Gastrocnemius medialis (tissue), 4 donors: ENCODE data around the gene RALGAPA2. TPM values are rescaled to one million over a fixed set of nuclear protein-coding genes. Genes with fewer than 3 reads are reported as not detected.

Experiments
- ATAC-seq, 2 donors: fragments of 150-250 bp; one replicate each; pipeline ENCODE4 v1.9.1; 2016
- DNase-seq, 2 donors: peaks; one replicate each; pipeline ENCODE4 v3.0.0-alpha.2; 2019
- H3K27ac ChIP-seq, 4 donors: fragments of 200-600 bp; sonication (generic); 1 replicate in 1 of 4; 2 replicates in 3 of 4; pipeline ENCODE4 v1.5.1; 2016 to 2018; ENCODE audit warnings: mild to moderate bottlenecking in 2 of 4, moderate library complexity in 1 of 4
- H3K27me3 ChIP-seq, 3 donors: fragments of 200-600 bp; sonication (generic) in 2 of 3; 1 replicate in 1 of 3; 2 replicates in 2 of 3; pipeline versions ENCODE4 v1.5.1 to v1.6.0; 2016 to 2019; ENCODE audit warnings: mild to moderate bottlenecking in 1 of 3, moderate library complexity in 1 of 3
- H3K36me3 ChIP-seq, 2 donors: fragments of 200-600 bp; sonication (generic) in 1 of 2; one replicate each; pipeline ENCODE4 v1.5.1; 2017 to 2018
- H3K4me1 ChIP-seq, 2 donors: fragments of 200-600 bp; sonication (generic) in 1 of 2; one replicate each; pipeline ENCODE4 v1.5.1; 2016 to 2017; ENCODE audit warnings: mild to moderate bottlenecking in 2 of 2
- H3K4me3 ChIP-seq, 4 donors: fragments of 200-600 bp; sonication (generic) in 3 of 4; 1 replicate in 1 of 4; 2 replicates in 3 of 4; pipeline ENCODE4 v1.5.1; 2016 to 2019; ENCODE audit warnings: mild to moderate bottlenecking in 2 of 4
- H3K9me3 ChIP-seq, 3 donors: fragments of 200-600 bp; sonication (generic) in 2 of 3; 1 replicate in 1 of 3; 2 replicates in 2 of 3; pipeline ENCODE4 v1.5.1; 2016 to 2019
- CTCF ChIP-seq, 5 experiments: fragments of 450-650 bp in 3 of 5; fragments of 200-600 bp in 2 of 5; sonication (generic) in 2 of 5; IDR thresholded peaks in 4 of 5; conservative IDR thresholded peaks in 1 of 5; 1 replicate in 4 of 5; 2 replicates in 1 of 5; pipeline ENCODE4 v1.5.1; 2016 to 2019; ENCODE audit warnings: antibody characterized with exemption in 5 of 5, mild to moderate bottlenecking in 3 of 5, moderate library complexity in 3 of 5
- POLR2A ChIP-seq, 2 donors: fragments of 450-650 bp; IDR thresholded peaks; one replicate each; pipeline ENCODE4 v1.6.1; 2017; ENCODE audit warnings: antibody characterized with exemption in 2 of 2, mild to moderate bottlenecking in 2 of 2, moderate library complexity in 2 of 2
- in situ Hi-C, 4 donors: fragments of 200-750 bp; cut with MboI; loops; one replicate each; pipeline versions ENCODE4 v1.15.0 to v1.8.0; 2017; ENCODE audit warnings: low sequenced_read_pairs in 4 of 4
- intact Hi-C: fragments of 100-400 bp; cut with DNase I; formaldehyde crosslinking; loops from one replicate; pipeline ENCODE4 v1.15.1; 2023; ENCODE audit warnings: low total_unique reads
- total RNA-seq, 4 donors: library from RNA; depleted of rRNA; stranded (reverse); fragments of >200 nt; gene quantifications; one replicate each; pipeline versions ENCODE4 v1.1.0 to v1.2.3, GENCODE V29; 2016

The RALGAPA2 gene
- total RNA-seq, 4 donors from 2014 or later, result 43.2 to 56.9 (median 52.0) TPM

DNA sequence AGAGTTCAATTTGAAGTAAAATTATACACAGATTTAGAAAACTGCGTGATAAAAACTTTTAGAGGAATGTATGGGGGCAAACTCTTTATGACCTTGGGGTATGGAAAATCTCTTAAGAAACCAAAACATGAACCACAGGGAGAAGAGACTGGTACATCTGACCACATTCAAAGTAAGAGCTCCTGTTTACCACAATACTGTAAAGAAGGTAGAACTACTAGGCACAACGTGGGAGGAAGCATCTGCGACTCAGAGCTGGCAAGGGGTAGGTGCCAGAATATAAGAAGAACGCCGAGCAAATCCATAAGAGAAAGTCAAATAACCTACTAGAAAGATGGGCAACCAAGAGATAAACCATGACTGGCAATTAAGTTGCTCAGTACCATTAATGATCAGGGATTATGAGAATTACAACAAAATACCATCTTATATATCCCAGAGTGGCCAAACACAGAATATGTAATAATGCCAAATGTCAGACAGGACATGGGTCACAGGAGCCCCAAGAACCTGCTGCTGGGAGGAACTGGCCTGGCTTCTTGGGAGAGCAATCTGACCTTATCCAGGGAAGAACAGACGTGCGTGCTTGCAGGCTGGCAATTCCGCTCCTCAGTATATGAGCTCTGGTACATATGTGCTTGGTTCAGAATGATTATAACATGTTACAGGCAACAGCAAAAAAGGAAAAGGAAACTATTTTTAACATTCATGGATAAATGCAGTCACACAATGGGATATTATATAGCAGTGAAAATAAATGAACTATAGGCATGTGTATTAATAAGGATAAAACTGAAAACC lies 294.4 kb downstream of the RALGAPA2 start:
- no peak for TF ChIP-seq CTCF (IDR thresholded peaks at IDR 0.05 in 4 of 5, conservative IDR thresholded peaks at IDR 0.05 in 1 of 5)
- TF ChIP-seq POLR2A (IDR thresholded peaks at IDR 0.05), result no peak
- Histone ChIP-seq H3K4me3 (no peak overlapping the region), H3K9me3 (no peaks in the 10 kb centered on the region), H3K27ac (no peak overlapping the region), H3K36me3 (peaks cover 0 to 6% of the 10 kb centered on the region in 2 donors), H3K4me1 (no peaks in the 10 kb centered on the region), H3K27me3 (no peaks in the 10 kb centered on the region)
- ATAC-seq (no peak), DNase-seq (no peak)
- in situ Hi-C loops (no loop called here), intact Hi-C loops (no loop called here)

DNA sequence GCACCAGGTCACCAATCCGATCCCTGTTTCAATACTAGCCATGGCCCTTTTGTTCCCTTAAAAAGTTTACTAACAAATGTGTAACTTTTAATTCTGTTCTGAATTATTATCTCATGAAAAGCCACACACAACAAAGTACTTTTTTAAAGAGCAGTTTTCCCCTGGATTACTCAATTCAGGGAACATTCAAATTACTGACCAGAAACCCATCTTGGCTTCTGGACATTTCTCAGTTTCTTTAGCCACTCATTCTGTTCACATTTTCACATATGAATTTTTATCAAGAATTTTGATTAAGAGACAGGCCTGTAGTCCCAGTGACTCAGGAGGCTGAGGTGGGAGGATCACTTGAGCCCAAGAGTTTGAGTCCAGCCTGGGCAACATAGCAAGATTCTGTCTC lies 297.1 kb downstream of the RALGAPA2 start:
- Histone ChIP-seq H3K4me1 (no peaks in the 10 kb centered on the region), H3K27ac (no peak overlapping the region), H3K27me3 (no peaks in the 10 kb centered on the region), H3K9me3 (no peaks in the 10 kb centered on the region), H3K4me3 (no peak overlapping the region), H3K36me3 (no peaks in the 10 kb centered on the region)
- no peak for ATAC-seq
- intact Hi-C loops, result no loop called here
- no peak for TF ChIP-seq CTCF (IDR thresholded peaks at IDR 0.05 in 4 of 5, conservative IDR thresholded peaks at IDR 0.05 in 1 of 5)
- no peak for TF ChIP-seq POLR2A (IDR thresholded peaks at IDR 0.05)
- in situ Hi-C loops, result no loop called here
- no peak for DNase-seq

DNA sequence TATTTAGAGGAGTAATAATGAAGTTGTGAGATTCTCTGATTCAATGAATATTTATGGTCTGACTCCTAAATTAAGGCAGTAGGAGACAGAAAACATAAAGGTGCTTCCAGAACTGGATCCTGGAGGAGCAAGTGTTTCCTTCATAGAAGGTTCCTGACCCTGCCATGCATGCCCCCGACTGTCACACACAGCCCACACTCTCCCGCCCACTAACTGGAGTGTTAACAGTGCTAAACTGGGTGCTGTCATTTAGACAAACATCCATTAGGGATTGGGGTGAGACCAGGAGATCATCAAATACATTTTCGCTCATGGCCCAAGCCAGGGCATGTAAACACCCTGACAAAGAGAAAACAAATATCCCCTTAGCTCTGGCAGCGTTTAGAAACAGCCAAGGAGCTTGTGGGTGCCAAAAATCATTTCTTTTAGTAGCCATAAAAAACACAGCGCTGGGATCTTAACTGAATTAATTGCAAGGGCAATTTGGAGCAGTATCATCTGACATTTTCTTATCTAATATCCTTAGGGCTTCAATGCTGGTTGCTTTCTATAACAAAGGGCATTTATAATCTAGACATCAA lies 297.7 kb downstream of the RALGAPA2 start:
- DNase-seq (no peak), ATAC-seq (no peak)
- no peaks in the 10 kb centered on the region for H3K36me3 ChIP-seq
- intact Hi-C loops, result no loop called here
- in situ Hi-C loops, result no loop called here
- H3K9me3 ChIP-seq, result no peaks in the 10 kb centered on the region
- no peaks in the 10 kb centered on the region for H3K4me1 ChIP-seq
- no peak for TF ChIP-seq CTCF (IDR thresholded peaks at IDR 0.05 in 4 of 5, conservative IDR thresholded peaks at IDR 0.05 in 1 of 5)
- TF ChIP-seq POLR2A (IDR thresholded peaks at IDR 0.05), result no peak
- no peak overlapping the region for H3K27ac ChIP-seq
- no peaks in the 10 kb centered on the region for H3K27me3 ChIP-seq
- H3K4me3 ChIP-seq, result no peak overlapping the region

DNA sequence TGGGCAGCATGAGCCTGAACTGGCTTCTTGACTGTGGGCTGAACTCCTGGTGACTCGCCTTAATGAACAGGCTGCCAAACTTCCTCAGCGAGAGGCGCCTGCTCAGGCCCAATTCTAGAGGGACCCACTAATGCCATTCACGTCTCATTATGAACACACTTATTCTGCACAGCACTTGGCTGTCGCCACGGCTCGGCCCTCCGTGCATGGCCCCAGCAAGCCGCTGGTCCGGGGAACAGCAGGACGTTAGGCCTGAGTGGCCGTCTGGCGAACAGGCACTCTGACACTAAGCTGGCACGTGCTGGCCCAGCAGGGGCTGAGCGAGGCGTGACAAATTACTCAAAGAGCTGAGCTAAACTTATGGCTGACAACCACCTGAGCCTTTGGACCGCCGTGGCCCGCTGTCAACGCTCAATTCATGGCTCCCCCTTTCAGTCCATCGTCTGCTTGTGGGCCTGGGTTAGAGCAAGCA lies 298.6 kb downstream of the RALGAPA2 start:
- Histone ChIP-seq H3K4me3 (no peak overlapping the region), H3K27me3 (no peaks in the 10 kb centered on the region), H3K9me3 (no peaks in the 10 kb centered on the region), H3K4me1 (peaks cover 0 to under 1% of the 10 kb centered on the region in 2 donors), H3K27ac (no peak overlapping the region), H3K36me3 (no peaks in the 10 kb centered on the region)
- no peak for ATAC-seq
- DNase-seq, result no peak
- intact Hi-C loops, result no loop called here
- TF ChIP-seq POLR2A (IDR thresholded peaks at IDR 0.05) (no peak), CTCF (IDR thresholded peaks at IDR 0.05 in 4 of 5, conservative IDR thresholded peaks at IDR 0.05 in 1 of 5) (no peak)
- in situ Hi-C loops, result no loop called here
